Stomach (tissue), 9 donors: Measurements from ENCODE around the gene HTR3E. TPM values are rescaled to one million over a fixed set of nuclear protein-coding genes. Genes with fewer than 3 reads are reported as not detected.

Experiments
- DNase-seq, 2 donors: peaks; one replicate each; pipeline versions ENCODE4 v3.0.0 to v3.0.0-alpha.2; 2013 to 2019
- H3K27ac ChIP-seq, 5 donors: fragments of 200-600 bp in 4 of 5; sonication (generic) in 4 of 5; one replicate each; pipeline ENCODE4 v1.5.1; 2013 to 2019; ENCODE audit warnings: mild to moderate bottlenecking in 1 of 5, moderate library complexity in 1 of 5
- H3K27me3 ChIP-seq, 3 donors: fragments of 200-600 bp; sonication (generic); one replicate each; pipeline ENCODE4 v1.5.1; 2017 to 2019; ENCODE audit warnings: mixed run types in 1 of 3
- H3K36me3 ChIP-seq, 4 donors: fragments of 200-600 bp; sonication (generic); 1 replicate in 3 of 4; 2 replicates in 1 of 4; pipeline ENCODE4 v1.5.1; 2016 to 2019
- H3K4me1 ChIP-seq, 4 donors: fragments of 200-600 bp; sonication (generic); one replicate each; pipeline ENCODE4 v1.5.1; 2016 to 2019
- H3K4me3 ChIP-seq, 4 donors: fragments of 200-600 bp; sonication (generic) in 3 of 4; one replicate each; pipeline ENCODE4 v1.5.1; 2016 to 2019; ENCODE audit warnings: mild to moderate bottlenecking in 1 of 4
- H3K9me3 ChIP-seq, 4 donors: fragments of 200-600 bp; sonication (generic); one replicate each; pipeline ENCODE4 v1.5.1; 2016 to 2019
- CTCF ChIP-seq, 7 experiments: fragments of 450-650 bp in 4 of 7; fragments of 200-600 bp in 3 of 7; sonication (generic) in 3 of 7; IDR thresholded peaks; one replicate each; pipeline ENCODE4 v1.5.1; 2016 to 2019; ENCODE audit warnings: antibody characterized with exemption in 7 of 7, control low read depth in 2 of 7, mild to moderate bottlenecking in 1 of 7
- EP300 ChIP-seq: sonication (generic); formaldehyde crosslinking; IDR thresholded peaks from one replicate; pipeline ENCODE4 v1.6.1; 2017; ENCODE audit warnings: antibody characterized with exemption
- POLR2A ChIP-seq, 4 donors: fragments of 450-650 bp; IDR thresholded peaks; one replicate each; pipeline ENCODE4 v1.6.1; 2016; ENCODE audit warnings: antibody characterized with exemption in 4 of 4, control low read depth in 2 of 4, mild to moderate bottlenecking in 1 of 4, moderate library complexity in 1 of 4
- POLR2AphosphoS5 ChIP-seq, 3 donors: sonication (generic); formaldehyde crosslinking; IDR thresholded peaks; one replicate each; pipeline ENCODE4 v1.6.1; 2016; ENCODE audit warnings: antibody characterized with exemption in 3 of 3
- WGBS, 5 donors: extraction: QIAGEN DNeasy Blood & Tissue Kit in 3 of 5; methylation state at CpG; one replicate each; pipeline versions ENCODE4 v1.1.5 to v1.1.7; 2013 to 2018; 5-methylcytosine and 5-hydroxymethylcytosine counted together
- intact Hi-C: fragments of 100-400 bp; cut with DNase I; formaldehyde crosslinking; loops from one replicate; pipeline ENCODE4 v1.15.1; 2023; ENCODE audit warnings: low total_unique reads
- polyA plus RNA-seq, 3 donors: library from polyadenylated mRNA; stranded (reverse); fragments of 200-250 nt; gene quantifications; one replicate each; pipeline ENCODE4 v1.2.3, GENCODE V29; 2013
- total RNA-seq, 5 donors: library from RNA; depleted of rRNA; stranded (reverse); fragments of >200 nt; gene quantifications; one replicate each; pipeline versions ENCODE4 v1.1.0 to v1.2.3, GENCODE V29; 2014 to 2016
- donor health status: healthy with polysubstance abuse.
- donor health status: Bipolar disorder and iron deficiency.
- donor health status: healthy.

The HTR3E gene
- total and polyA plus RNA-seq, 8 donors = not detected

- intact Hi-C loops = loop anchor here (10.0 kb wide), 1 partner anchor 241 kb away; no protein-coding TSS in a partner anchor
These were observed 38.5 kb downstream of the HTR3E start, which contains the start of gene EIF2B5 for GRCh38 chr3:184135149-184135910. EIF2B5 (plus strand) TSS chr3:184135358; CDS start chr3:184135386, 28 bp downstream.

GRCh38 chr3:184135911-184136260, 39.0 kb downstream of the HTR3E start:
- Histone ChIP-seq H3K4me1 (peaks cover 21 to 35% (median 28%) of the 10 kb centered on the region in 4 donors), H3K36me3 (peaks cover 16 to 39% (median 36%) of the 10 kb centered on the region in 4 donors), H3K9me3 (no peaks in the 10 kb centered on the region), H3K27me3 (no peaks in the 10 kb centered on the region), H3K4me3 (peak overlapping the region; percentile 84 to 98 (median 94)), H3K27ac (peak overlapping the region; percentile 91 to 94 (median 93))
- 2 to 3% (median 2%) methylated on average over 9 of the region's 9 CpGs for WGBS, 5 donors
- no peak for DNase-seq
- TF ChIP-seq EP300 = no peak
- TF ChIP-seq POLR2AphosphoS5 (IDR thresholded peaks at IDR 0.05) = no peak
- no peak for TF ChIP-seq CTCF (IDR thresholded peaks at IDR 0.05)
- TF ChIP-seq POLR2A (IDR thresholded peaks at IDR 0.05) = no peak
- intact Hi-C loops = loop anchor here (10.0 kb wide), 1 partner anchor 241 kb away; no protein-coding TSS in a partner anchor

More at GRCh38 chr3:184135149-184135910, 38.5 kb downstream of the HTR3E start, which contains the start of gene EIF2B5:
- Histone ChIP-seq H3K9me3 (no peaks in the 10 kb centered on the region), H3K27ac (peak within 1 kb of the TSS; percentile 91 to 94 (median 93)), H3K36me3 (peaks cover 11 to 33% (median 30%) of the 10 kb centered on the region in 4 donors), H3K4me3 (peak within 1 kb of the TSS; percentile 84 to 98 (median 94)), H3K27me3 (no peaks in the 10 kb centered on the region), H3K4me1 (peaks cover 21 to 35% (median 28%) of the 10 kb centered on the region in 4 donors)
- TF ChIP-seq CTCF (IDR thresholded peaks at IDR 0.05) (peak in 3 of 7 experiments; percentile 15 to 43 (median 36)), POLR2AphosphoS5 (IDR thresholded peaks at IDR 0.05) (peak; percentile 92 to 98 (median 94)), POLR2A (IDR thresholded peaks at IDR 0.05) (no peak), EP300 (no peak)
- peak; percentile 91 to 97 for DNase-seq
- 0 to 1% (median 1%) methylated on average over 40 to 56 of the region's 56 CpGs for WGBS, 5 donors

- H3K9me3 ChIP-seq = no peaks in the 10 kb centered on the region
- no peaks in the 10 kb centered on the region for H3K27me3 ChIP-seq
- peaks cover 19 to 36% (median 32%) of the 10 kb centered on the region in 4 donors for H3K4me1 ChIP-seq
- H3K27ac ChIP-seq = no peak overlapping the region
- no peak overlapping the region for H3K4me3 ChIP-seq
- intact Hi-C loops = loop anchor here (5.0 kb wide), 1 partner anchor 112 kb away; no protein-coding TSS in a partner anchor
- 86 to 95% (median 90%) methylated on average over 10 of the region's 10 CpGs for WGBS, 5 donors
- no peak for TF ChIP-seq CTCF (IDR thresholded peaks at IDR 0.05)
- no peak for DNase-seq
- peaks cover 56 to 84% (median 81%) of the 10 kb centered on the region in 4 donors for H3K36me3 ChIP-seq
These were observed 43.6 kb downstream of the HTR3E start for GRCh38 chr3:184140436-184140835.

GRCh38 chr3:184142199-184142598, 45.3 kb downstream of the HTR3E start:
- no peaks in the 10 kb centered on the region for H3K27me3 ChIP-seq
- peaks cover 5 to 25% (median 19%) of the 10 kb centered on the region in 4 donors for H3K4me1 ChIP-seq
- DNase-seq = no peak
- intact Hi-C loops = loop anchor here (5.0 kb wide), 1 partner anchor 110 kb away; no protein-coding TSS in a partner anchor
- WGBS, 5 donors = 89 to 94% (median 90%) methylated on average over 7 of the region's 7 CpGs
- H3K9me3 ChIP-seq = no peaks in the 10 kb centered on the region
- H3K27ac ChIP-seq = peak overlapping the region in 1 of 5 donors; percentile 0
- H3K4me3 ChIP-seq = no peak overlapping the region
- no peak for TF ChIP-seq EP300
- no peak for TF ChIP-seq POLR2A (IDR thresholded peaks at IDR 0.05)
- TF ChIP-seq POLR2AphosphoS5 (IDR thresholded peaks at IDR 0.05) = no peak
- no peak for TF ChIP-seq CTCF (IDR thresholded peaks at IDR 0.05)
- peaks cover 64 to 100% (median 95%) of the 10 kb centered on the region in 4 donors for H3K36me3 ChIP-seq
